Sigmoid colon (tissue), 7 donors: ENCODE data around the gene SPARCL1. TPM values are rescaled to one million over a fixed set of nuclear protein-coding genes. Genes with fewer than 3 reads are reported as not detected.
"Not testable (repeated sequence)": the region's sequence is repeated elsewhere in the genome, so short reads cannot be mapped to it uniquely, and the experiment has no call there.

ENCODE experiments used
- DNase-seq: peaks from one replicate; pipeline ENCODE4 v3.0.0-alpha.2; 2019
- H3K27ac ChIP-seq, 4 donors: fragments of 200-600 bp; sonication (generic); one replicate each; pipeline ENCODE4 v1.5.1; 2016 to 2019; ENCODE audit warnings: mild to moderate bottlenecking in 1 of 4
- H3K27me3 ChIP-seq, 3 donors: fragments of 200-600 bp; sonication (generic); one replicate each; pipeline ENCODE4 v1.5.1; 2019; ENCODE audit warnings: mild to moderate bottlenecking in 1 of 3
- H3K36me3 ChIP-seq, 4 donors: fragments of 200-600 bp; sonication (generic); one replicate each; pipeline ENCODE4 v1.5.1; 2016 to 2019
- H3K4me1 ChIP-seq, 4 donors: fragments of 200-600 bp; sonication (generic); one replicate each; pipeline ENCODE4 v1.5.1; 2017 to 2019
- H3K4me3 ChIP-seq, 4 donors: fragments of 200-600 bp; sonication (generic); one replicate each; pipeline ENCODE4 v1.5.1; 2017 to 2019; ENCODE audit warnings: mild to moderate bottlenecking in 2 of 4, moderate library complexity in 1 of 4
- H3K9me3 ChIP-seq, 4 donors: fragments of 200-600 bp in 3 of 4; sonication (generic) in 3 of 4; one replicate each; pipeline versions ENCODE4 v1.5.1 to v1.6.1; 2013 to 2019
- CTCF ChIP-seq, 4 experiments: fragments of 450-650 bp in 3 of 4; fragments of 200-600 bp in 1 of 4; IDR thresholded peaks; one replicate each; pipeline ENCODE4 v1.5.1; 2016 to 2019; ENCODE audit warnings: antibody characterized with exemption in 4 of 4, mild to moderate bottlenecking in 3 of 4, moderate library complexity in 2 of 4
- EP300 ChIP-seq, 4 donors: sonication (generic); formaldehyde crosslinking; IDR thresholded peaks; one replicate each; pipeline ENCODE4 v1.6.1; 2017; ENCODE audit warnings: antibody characterized with exemption in 4 of 4
- POLR2A ChIP-seq, 2 donors: fragments of 450-650 bp; IDR thresholded peaks; one replicate each; pipeline ENCODE4 v1.6.1; 2016; ENCODE audit warnings: antibody characterized with exemption in 2 of 2, mild to moderate bottlenecking in 2 of 2, moderate library complexity in 2 of 2
- POLR2AphosphoS5 ChIP-seq, 4 donors: sonication (generic); formaldehyde crosslinking; IDR thresholded peaks; one replicate each; pipeline ENCODE4 v1.6.1; 2017; ENCODE audit warnings: antibody characterized with exemption in 4 of 4
- WGBS, 2 donors: extraction: QIAGEN DNeasy Blood & Tissue Kit; methylation state at CpG; one replicate each; pipeline ENCODE4 v1.1.7; 2013; 5-methylcytosine and 5-hydroxymethylcytosine counted together
- intact Hi-C: fragments of 100-400 bp; cut with DNase I; formaldehyde crosslinking; loops from one replicate; pipeline ENCODE4 v1.15.1; 2023
- polyA plus RNA-seq, 3 donors: library from polyadenylated mRNA; stranded (reverse); fragments of 200-250 nt; gene quantifications; one replicate each; pipeline ENCODE4 v1.2.3, GENCODE V29; 2013
- total RNA-seq, 4 donors: library from RNA; depleted of rRNA; stranded (reverse); fragments of >200 nt; gene quantifications; one replicate each; pipeline ENCODE4 v1.1.0, GENCODE V29; 2016
- donor health status: healthy with polysubstance abuse.
- donor health status: Bipolar disorder and iron deficiency.
- donor health status: healthy.

The SPARCL1 gene
- total and polyA plus RNA-seq, 7 donors = 10.4 to 1,386 (median 1,005) TPM

GRCh38 chr4:87462102-87462501 is 67.1 kb downstream of the SPARCL1 start:
- H3K36me3 ChIP-seq = peaks cover 0 to 23% (median 8%) of the 10 kb centered on the region in 4 donors
- H3K27me3 ChIP-seq = no peaks in the 10 kb centered on the region
- peaks cover 0 to 7% (median 0%) of the 10 kb centered on the region in 4 donors for H3K4me1 ChIP-seq
- no peak overlapping the region for H3K27ac ChIP-seq
- 77 to 89% methylated on average over 2 of the region's 2 CpGs for WGBS, 2 donors
- no peak for TF ChIP-seq POLR2AphosphoS5 (IDR thresholded peaks at IDR 0.05)
- no peak for TF ChIP-seq CTCF (IDR thresholded peaks at IDR 0.05)
- TF ChIP-seq EP300 (IDR thresholded peaks at IDR 0.05) = no peak
- TF ChIP-seq POLR2A (IDR thresholded peaks at IDR 0.05) = no peak
- intact Hi-C loops = loop anchor here (10.0 kb wide), 3 partner anchors 187 to 373 kb away; partner anchors contain the start of gene MEPE
- H3K9me3 ChIP-seq = no peaks in the 10 kb centered on the region
- H3K4me3 ChIP-seq = no peak overlapping the region
- no peak for DNase-seq

- Histone ChIP-seq H3K36me3 (peaks cover 0 to 24% (median 8%) of the 10 kb centered on the region in 4 donors), H3K27ac (no peak overlapping the region), H3K9me3 (no peaks in the 10 kb centered on the region), H3K4me1 (peaks cover 0 to 7% (median 0%) of the 10 kb centered on the region in 4 donors), H3K27me3 (no peaks in the 10 kb centered on the region), H3K4me3 (no peak overlapping the region)
- TF ChIP-seq POLR2A (IDR thresholded peaks at IDR 0.05) = no peak
- TF ChIP-seq EP300 (IDR thresholded peaks at IDR 0.05) = no peak
- no peak for TF ChIP-seq POLR2AphosphoS5 (IDR thresholded peaks at IDR 0.05)
- TF ChIP-seq CTCF (IDR thresholded peaks at IDR 0.05) = no peak
- intact Hi-C loops = loop anchor here (10.0 kb wide), 3 partner anchors 186 to 374 kb away; partner anchors contain the start of gene MEPE
- no peak for DNase-seq
Observed at GRCh38 chr4:87461281-87461700, 67.9 kb downstream of the SPARCL1 start.

- Histone ChIP-seq H3K36me3 (peaks cover 0 to 45% (median 11%) of the 10 kb centered on the region in 4 donors), H3K4me1 (no peaks in the 10 kb centered on the region), H3K27me3 (no peaks in the 10 kb centered on the region), H3K27ac (no peak overlapping the region), H3K9me3 (no peaks in the 10 kb centered on the region), H3K4me3 (no peak overlapping the region)
- TF ChIP-seq EP300 (IDR thresholded peaks at IDR 0.05) (no peak), CTCF (IDR thresholded peaks at IDR 0.05) (no peak), POLR2A (IDR thresholded peaks at IDR 0.05) (no peak), POLR2AphosphoS5 (IDR thresholded peaks at IDR 0.05) (no peak)
- intact Hi-C loops = no loop called here
- DNase-seq = no peak
- 97 to 98% methylated on average over 4 of the region's 4 CpGs for WGBS, 2 donors
Observed at GRCh38 chr4:87458913-87459312, 70.3 kb downstream of the SPARCL1 start.

- no peaks in the 10 kb centered on the region for H3K4me1 ChIP-seq
- no peaks in the 10 kb centered on the region for H3K9me3 ChIP-seq
- H3K27me3 ChIP-seq = no peaks in the 10 kb centered on the region
- no peak overlapping the region for H3K4me3 ChIP-seq
- H3K27ac ChIP-seq = no peak overlapping the region
- no peak for DNase-seq
- intact Hi-C loops = no loop called here
- peaks cover 0 to 83% (median 8%) of the 10 kb centered on the region in 4 donors for H3K36me3 ChIP-seq
- TF ChIP-seq CTCF (IDR thresholded peaks at IDR 0.05) (no peak), EP300 (IDR thresholded peaks at IDR 0.05) (no peak), POLR2AphosphoS5 (IDR thresholded peaks at IDR 0.05) (no peak), POLR2A (IDR thresholded peaks at IDR 0.05) (no peak)
Observed at GRCh38 chr4:87451537-87451936, 77.6 kb downstream of the SPARCL1 start.

- 36 to 78% methylated on average over 6 of the region's 6 CpGs for WGBS, 2 donors
- H3K9me3 ChIP-seq, intact Hi-C loops, H3K4me1 ChIP-seq, H3K27me3 ChIP-seq, H3K4me3 ChIP-seq, DNase-seq, H3K27ac ChIP-seq: not testable (repeated sequence)
- peaks cover 16 to 83% (median 19%) of the 10 kb centered on the region in 4 donors for H3K36me3 ChIP-seq
Observed at GRCh38 chr4:87446375-87446774, 82.8 kb downstream of the SPARCL1 start.
